GM04503 (cell line): Measurements from ENCODE around the gene PCDHGB1.
"Not testable (repeated sequence)": the region's sequence is repeated elsewhere in the genome, so short reads cannot be mapped to it uniquely, and the experiment has no call there.

Source experiments
- DNase-seq: peaks from one replicate; pipeline ENCODE4 v3.0.0-alpha.2; 2012; ENCODE audit warnings: low read depth

The PCDHGB1 gene

GRCh38 chr5:141346017-141346416 lies 3.9 kb upstream of the PCDHGB1 start:
- not testable (repeated sequence) for DNase-seq

- DNase-seq = no peak
Measured at GRCh38 chr5:141351591-141351990, 1.7 kb downstream of the PCDHGB1 start.

GRCh38 chr5:141354900-141355469 lies 5.1 kb downstream of the PCDHGB1 start, which contains the start of gene PCDHGA4:
Gene PCDHGA4, plus strand, starts transcription at chr5:141355021. Its CDS starts 87 bp downstream, at chr5:141355108.
- DNase-seq = no peak

GRCh38 chr5:141355641-141356040 lies 5.7 kb downstream of the PCDHGB1 start:
- DNase-seq = no peak

- no peak for DNase-seq
Measured at GRCh38 chr5:141356133-141356532, 6.2 kb downstream of the PCDHGB1 start.

- no peak for DNase-seq
Measured at GRCh38 chr5:141356950-141357349, 7.1 kb downstream of the PCDHGB1 start.

GRCh38 chr5:141359790-141360426 lies 10.0 kb downstream of the PCDHGB1 start, which contains the start of gene PCDHGB2:
Gene PCDHGB2, plus strand, starts transcription at chr5:141359994. Its CDS starts 142 bp downstream, at chr5:141360136.
- no peak for DNase-seq

GRCh38 chr5:141360685-141361084 lies 10.8 kb downstream of the PCDHGB1 start:
- DNase-seq = no peak

GRCh38 chr5:141362719-141363118 lies 12.8 kb downstream of the PCDHGB1 start:
- no peak for DNase-seq

GRCh38 chr5:141363952-141364660 lies 14.2 kb downstream of the PCDHGB1 start, which contains the start of gene PCDHGA5:
Gene PCDHGA5, plus strand, starts transcription at chr5:141364162. Its CDS starts 169 bp downstream, at chr5:141364331.
- DNase-seq = no peak

- no peak for DNase-seq
Measured at GRCh38 chr5:141366016-141366896, 16.4 kb downstream of the PCDHGB1 start.

GRCh38 chr5:141369994-141370848 lies 20.3 kb downstream of the PCDHGB1 start, which contains the start of gene PCDHGB3:
Gene PCDHGB3, plus strand, starts transcription at chr5:141370242. Its CDS starts 153 bp downstream, at chr5:141370395.
- DNase-seq = peak; percentile 9

- DNase-seq = no peak
Measured at GRCh38 chr5:141371572-141372475, 21.9 kb downstream of the PCDHGB1 start.

GRCh38 chr5:141373673-141374317 lies 23.9 kb downstream of the PCDHGB1 start, which contains the start of gene PCDHGA6:
Gene PCDHGA6, plus strand, starts transcription at chr5:141373891. Its CDS starts 193 bp downstream, at chr5:141374084.
- peak; percentile 15 for DNase-seq

GRCh38 chr5:141374627-141375026 lies 24.7 kb downstream of the PCDHGB1 start:
- no peak for DNase-seq

GRCh38 chr5:141375444-141376155 lies 25.7 kb downstream of the PCDHGB1 start:
- not testable (repeated sequence) for DNase-seq

GRCh38 chr5:141382469-141383294 lies 32.8 kb downstream of the PCDHGB1 start, which contains the start of gene PCDHGA7:
Gene PCDHGA7, plus strand, starts transcription at chr5:141382742. Its CDS starts 158 bp downstream, at chr5:141382900.
- no peak for DNase-seq
